Mucosa of gallbladder (tissue), 1 donor: ENCODE measurements around the gene KCNV2. TPM values are rescaled to one million over a fixed set of nuclear protein-coding genes. Genes with fewer than 3 reads are reported as not detected.

Experiments used
- DNase-seq: peaks from one replicate; pipeline ENCODE4 v3.0.0-alpha.2; 2020; ENCODE audit warnings: low spot score
- total RNA-seq: library from RNA; stranded (reverse); gene quantifications from one replicate; pipeline ENCODE4 v1.2.1, GENCODE V29; 2021
- donor health status: DM: no; HTN: no; CAD: no.

The KCNV2 gene
- total RNA-seq, 1 donor from 2014 or later, result not detected

GRCh38 chr9:2720179-2720654 is 2.9 kb downstream of the KCNV2 start:
- no peak for DNase-seq

DNA sequence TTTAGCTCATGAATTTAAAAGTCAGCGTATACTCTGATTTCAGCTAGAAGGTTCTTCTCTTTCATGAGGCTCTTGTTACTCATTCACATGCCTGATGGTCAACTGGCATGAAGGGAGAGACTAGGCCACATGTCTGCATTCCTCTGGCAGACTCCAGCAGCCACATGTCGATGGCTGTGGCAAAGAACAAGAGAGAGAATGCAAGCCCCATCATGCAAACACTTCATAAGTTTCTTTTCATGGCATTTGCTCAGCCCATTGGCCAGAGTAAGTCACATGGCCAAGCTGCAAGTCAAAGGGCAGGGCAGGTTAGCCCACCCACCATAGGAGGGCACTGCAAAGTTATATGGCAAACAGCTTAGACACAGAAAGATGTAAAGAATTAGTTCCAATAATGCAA is 5.4 kb downstream of the KCNV2 start:
- no peak for DNase-seq

- no peak for DNase-seq
These were observed 6.2 kb downstream of the KCNV2 start for GRCh38 chr9:2723376-2724065.

DNA sequence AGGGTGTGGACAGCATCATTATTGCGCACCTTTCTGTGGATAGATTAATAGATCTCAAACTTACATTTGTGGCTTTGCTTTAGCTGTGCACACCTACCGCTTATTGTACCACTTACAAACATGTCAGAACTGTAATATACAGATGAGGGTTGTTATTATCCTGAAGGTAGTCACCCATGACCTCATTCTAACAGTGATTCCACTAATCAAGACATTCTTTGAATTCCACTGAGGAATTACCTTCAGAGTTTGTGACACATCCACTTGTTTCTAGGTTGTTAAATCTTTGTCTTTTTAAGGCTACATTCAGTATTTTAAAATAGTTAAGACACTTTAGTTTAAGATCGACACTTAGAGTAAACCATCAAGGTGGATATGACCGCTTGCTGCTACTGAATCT is 7.8 kb downstream of the KCNV2 start:
- no peak for DNase-seq

- DNase-seq, result no peak
These were observed 8.8 kb downstream of the KCNV2 start for GRCh38 chr9:2725898-2726649.

GRCh38 chr9:2726650-2727340 is 9.5 kb downstream of the KCNV2 start:
- DNase-seq, result no peak

DNA sequence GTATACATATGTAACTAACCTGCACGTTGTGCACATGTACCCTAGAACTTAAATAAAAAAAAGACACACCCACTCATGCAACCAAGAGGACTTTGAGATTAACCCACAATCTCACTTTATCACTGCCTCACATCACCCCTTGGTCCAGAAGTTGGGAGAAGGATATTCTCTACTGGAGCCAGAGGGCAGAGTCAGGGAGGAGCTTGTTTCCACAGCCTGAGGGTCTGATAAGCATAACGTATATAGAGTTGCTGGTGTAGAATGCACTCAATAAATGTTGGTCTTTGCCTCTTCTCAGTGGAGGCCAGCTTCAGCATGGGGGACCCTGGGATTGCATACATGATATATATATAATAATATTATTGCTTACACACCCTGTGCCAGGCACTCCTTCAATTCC is 10.1 kb downstream of the KCNV2 start:
- no peak for DNase-seq

- DNase-seq, result peak; percentile 39
These were observed 10.8 kb downstream of the KCNV2 start for GRCh38 chr9:2727966-2728613.

GRCh38 chr9:2729003-2729402 is 11.7 kb downstream of the KCNV2 start:
- DNase-seq, result no peak

- no peak for DNase-seq
These were observed 12.4 kb downstream of the KCNV2 start for GRCh38 chr9:2729721-2730120.

GRCh38 chr9:2730971-2731370 is 13.7 kb downstream of the KCNV2 start:
- no peak for DNase-seq

DNA sequence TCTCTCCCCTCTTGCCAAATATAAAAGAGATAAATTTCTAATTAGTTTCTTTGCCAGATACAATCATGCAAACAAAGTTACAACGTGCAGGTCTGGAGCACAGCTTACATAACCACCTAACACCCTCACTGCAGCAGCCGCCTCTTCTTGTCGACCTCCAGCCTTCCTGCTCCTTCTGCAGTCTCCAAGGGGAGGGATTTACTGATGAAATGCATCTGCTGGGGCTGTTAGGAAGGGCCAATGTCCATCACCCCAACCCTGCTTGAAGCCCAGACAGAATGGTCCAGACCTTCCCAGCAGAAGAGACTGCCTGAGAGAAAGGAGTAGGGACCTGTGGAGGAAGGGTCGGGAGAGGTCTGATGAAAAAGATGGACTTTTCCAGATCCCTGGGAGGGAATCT is 15.2 kb downstream of the KCNV2 start:
- no peak for DNase-seq

- no peak for DNase-seq
These were observed 23.3 kb downstream of the KCNV2 start for GRCh38 chr9:2740616-2741015.

DNA sequence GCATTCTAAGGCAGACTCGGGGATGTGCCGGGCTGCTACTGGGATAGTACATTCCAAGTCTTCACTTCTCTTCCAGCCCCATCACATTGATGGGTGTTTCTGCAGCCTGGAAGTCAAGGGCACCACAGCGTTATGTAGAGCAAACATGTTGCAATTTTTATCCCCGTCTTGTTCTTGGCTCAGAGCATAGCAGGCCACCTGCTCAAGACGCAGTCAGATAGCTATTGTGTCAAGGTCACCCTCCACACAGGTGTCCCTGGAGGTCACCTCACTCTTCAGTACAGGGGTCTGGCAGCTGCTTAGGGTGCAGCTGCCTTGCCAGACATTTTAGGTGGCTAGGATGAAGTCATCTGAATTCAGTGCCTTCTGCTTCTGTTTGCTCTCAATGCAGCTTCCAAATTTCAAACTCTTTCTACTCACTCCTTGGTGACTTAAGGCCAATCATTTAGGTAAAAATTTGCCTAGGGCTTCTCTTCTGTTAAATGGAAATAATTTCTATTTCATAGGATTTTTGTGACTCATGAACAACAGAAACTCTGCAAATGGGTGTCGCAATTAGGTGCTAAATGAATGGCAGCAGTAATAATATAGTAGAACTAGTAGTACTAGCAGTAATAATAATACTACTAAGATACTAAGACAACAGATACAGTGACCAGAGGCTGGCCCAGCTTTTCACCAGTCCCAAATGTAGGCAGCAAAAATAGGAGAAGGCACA is 24.3 kb downstream of the KCNV2 start:
- DNase-seq, result no peak

DNA sequence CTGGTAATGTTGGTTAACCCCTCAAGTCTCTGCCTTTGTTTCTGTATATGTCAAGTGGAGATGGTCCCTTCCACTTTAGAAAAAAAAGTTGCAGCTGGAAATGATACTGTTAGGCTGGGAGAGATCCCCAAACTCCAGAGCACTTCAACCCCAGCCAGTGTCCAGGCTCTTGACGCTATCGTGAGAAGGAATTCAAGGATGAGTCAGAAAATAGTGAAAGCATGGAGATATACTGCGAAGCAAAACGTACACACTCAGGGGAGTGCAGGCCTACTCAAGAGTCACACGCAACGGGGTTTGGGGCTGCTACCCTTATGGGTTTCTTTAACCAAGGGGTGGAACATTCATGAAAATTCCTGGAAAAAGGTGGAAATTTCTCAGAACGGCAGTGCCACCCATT is 24.9 kb downstream of the KCNV2 start:
- no peak for DNase-seq

DNA sequence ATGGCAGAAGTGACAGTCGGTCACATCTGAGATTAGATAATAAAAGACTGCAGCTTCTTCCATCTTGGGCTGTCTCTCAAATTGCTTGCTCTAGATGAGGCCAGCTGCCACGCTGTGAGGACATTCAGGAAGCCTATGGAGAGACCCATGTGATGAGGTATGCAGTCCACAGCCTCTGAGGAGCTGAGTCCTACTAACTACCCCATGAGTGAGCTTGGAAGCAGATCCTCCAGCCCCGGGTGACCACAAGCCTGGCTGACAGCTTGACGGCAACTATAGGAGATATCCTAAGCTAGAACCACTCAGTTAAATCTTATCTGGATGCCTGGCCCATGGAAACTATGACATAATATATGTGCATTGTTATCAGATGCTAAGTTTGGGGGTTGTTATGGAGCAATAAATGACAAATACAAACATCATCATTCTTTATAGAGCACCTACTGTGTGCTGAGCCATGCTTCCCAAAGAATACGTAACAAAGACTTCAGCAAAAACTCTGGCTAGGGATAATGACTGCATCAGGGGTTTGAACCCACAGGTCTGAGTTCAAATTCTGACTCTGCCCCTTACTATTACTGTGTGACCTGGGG is 26.7 kb downstream of the KCNV2 start:
- no peak for DNase-seq

DNA sequence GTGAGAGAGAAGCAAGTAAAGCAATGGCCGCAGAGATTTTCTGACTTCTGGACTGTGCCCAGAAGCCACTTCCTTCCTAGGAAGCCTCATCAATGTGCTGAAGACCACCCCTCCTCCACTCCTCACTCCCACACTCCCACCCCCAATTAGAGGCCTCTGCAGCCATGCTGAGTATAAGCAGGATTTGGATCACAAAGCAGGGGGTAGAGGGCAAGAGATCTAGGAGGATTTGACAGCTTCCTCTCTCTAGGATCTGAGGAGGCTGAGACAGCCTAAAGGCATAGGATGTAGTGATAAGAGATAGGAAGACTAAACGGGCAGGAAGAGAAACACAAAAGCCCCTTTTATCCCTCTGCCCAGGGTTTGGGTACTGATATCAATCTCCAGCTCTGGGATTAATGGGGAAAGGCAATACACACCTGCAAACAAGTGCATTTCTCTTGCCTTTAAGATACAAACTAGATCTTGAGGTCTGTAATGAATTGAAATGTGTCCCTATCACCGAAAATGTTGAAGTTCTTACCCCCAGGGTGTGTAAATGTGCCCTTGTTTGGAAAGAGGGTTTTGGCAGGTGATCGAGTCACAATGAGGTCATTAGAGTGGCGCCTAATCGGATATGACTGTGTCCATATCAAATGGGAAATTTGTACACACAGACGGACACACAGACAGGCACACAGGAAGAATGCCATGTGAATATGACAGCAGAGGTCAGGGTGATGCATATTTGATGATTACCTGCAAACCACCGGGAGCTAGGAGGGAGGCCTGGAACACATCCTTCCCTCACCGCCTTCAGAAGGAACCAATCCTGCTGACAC is 28.5 kb downstream of the KCNV2 start:
- no peak for DNase-seq

DNA sequence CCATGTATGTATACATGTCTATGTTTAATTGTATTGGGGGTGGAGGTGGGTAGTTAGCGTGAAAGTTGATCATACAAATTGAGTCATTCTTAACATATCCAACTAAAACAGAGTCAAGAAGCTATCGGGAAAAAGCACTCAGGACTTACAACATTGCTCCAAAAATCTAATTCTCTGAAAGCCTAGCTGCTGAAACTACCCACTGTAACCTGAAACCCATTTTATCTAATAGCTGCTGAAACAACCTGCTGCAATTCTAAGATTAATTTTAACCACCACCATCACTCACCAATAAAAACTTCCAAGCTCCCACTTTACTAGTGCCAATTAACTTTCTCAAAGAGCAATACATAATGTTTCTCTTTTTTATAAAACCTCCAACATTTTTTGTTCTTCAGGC is 32.2 kb downstream of the KCNV2 start:
- no peak for DNase-seq

DNA sequence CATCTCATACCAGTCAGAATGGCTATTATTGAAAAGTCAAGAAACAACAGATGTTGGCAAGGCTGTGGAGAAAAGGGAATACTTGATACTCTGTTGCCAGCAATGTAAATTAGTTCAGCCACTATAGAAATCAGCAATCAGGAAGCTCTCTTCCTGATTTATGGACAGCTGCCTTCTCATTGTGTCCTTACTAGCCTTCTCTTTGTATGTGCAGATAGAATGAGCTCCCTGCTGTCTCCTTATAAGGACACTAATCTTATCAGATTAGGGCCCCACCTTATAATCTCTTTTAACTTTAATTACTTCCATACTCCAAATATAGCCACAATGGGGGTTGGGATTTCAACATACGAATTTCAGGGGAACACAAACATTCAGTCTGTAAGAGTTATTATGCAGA is 38.0 kb downstream of the KCNV2 start:
- DNase-seq, result no peak

GRCh38 chr9:2758162-2758897 is 41.0 kb downstream of the KCNV2 start:
- no peak for DNase-seq
